Measurements from ENCODE around the gene RPL28.
"Not testable (repeated sequence)": the region's sequence is repeated elsewhere in the genome, so short reads cannot be mapped to it uniquely, and the experiment has no call there.

The RPL28 gene

DNA sequence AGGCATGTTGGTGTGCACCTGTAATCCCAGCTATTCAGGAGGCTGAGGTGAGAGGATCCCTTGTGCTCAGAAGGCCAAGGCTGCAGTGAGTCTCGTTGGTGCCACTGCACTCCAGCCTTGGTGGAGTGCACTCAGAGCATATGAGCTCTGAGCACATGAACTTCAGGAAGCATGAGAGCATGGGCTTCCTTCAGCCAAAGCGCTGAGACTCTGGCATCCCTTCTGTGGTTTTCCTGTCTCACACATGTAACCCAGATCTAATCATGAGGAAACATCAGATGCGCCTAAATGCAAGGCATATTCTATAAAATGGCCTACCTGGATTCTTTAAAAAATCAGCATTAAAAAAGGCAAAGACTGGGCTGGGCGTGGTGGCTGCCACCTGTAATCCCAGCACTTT lies 35.5 kb downstream of the RPL28 start:
- H3K27me3 Mint-ChIP-seq: peaks cover 21 to 39% of the 10 kb centered on the region in 2 donors
- peaks cover 7 to 11% of the 10 kb centered on the region in 2 donors for H3K4me1 Mint-ChIP-seq (ENCODE audit: low read depth in 2 of 2)
- peak overlapping the region; percentile 72 for H3K4me3 Mint-ChIP-seq
- ATAC-seq (replicated peaks) (peak; percentile 98), DNase-seq (peak in 2 of 3 experiments; percentile 38 to 39)
- H3K36me3 Mint-ChIP-seq (ENCODE audit: insufficient read depth); H3K9me3 Mint-ChIP-seq: not testable (repeated sequence)
- H3K27ac Mint-ChIP-seq: peak overlapping the region; percentile 75 to 90

DNA sequence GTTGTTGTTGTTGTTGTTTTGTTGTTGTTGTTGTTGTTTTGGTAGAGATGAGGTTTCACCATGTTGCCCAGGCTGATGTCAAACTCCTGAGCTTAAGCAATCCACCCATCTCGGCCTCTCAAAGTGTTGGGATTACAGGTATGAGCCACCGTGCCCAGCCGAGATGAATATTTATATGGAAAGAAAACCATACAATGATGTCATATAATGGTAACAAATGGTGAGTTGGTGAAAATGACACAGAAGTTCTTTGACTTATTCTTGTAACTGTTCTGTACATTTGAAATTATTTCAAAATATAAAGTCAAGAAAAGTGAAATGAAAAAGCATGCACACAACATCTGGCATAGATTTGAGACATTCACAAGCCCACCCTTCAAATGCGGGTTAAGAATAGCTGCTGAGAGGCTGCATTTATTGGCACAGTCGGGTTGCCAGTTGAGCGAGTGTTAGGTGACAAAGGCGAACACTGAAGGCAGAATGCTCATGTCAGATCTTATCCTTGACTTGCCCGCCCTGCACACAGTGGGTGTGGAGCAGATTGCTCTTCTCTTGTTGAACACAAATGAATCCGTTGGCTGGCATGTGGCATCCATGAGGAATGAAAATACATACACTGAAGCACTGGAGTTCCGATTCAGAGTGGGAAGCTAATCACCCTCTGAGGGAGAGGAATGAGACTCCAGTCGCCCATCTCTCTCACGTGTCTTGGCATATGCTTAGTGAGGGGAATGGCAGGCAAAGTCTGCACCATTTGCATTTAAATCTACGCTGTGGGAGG lies 37.7 kb downstream of the RPL28 start:
- no peak for ATAC-seq (replicated peaks)

DNA sequence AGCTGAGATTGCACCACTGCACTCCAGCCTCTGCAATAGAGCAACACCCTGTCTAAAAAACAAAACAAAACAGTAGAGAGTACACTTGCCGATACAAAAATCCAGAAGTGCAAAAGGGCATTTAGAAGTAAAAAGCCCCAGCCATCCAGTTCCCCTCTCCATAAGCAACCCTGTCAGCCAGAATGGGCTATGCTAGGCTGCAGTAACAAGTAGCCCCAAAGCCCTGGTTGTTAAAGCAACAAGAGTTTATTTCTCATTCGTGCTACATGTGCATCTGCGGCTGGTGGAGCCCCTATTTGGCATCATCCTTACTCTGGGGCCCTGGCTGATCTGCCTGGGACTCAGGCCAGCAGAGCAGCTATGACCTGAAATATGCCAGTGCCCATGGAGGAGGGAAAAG lies 38.8 kb downstream of the RPL28 start:
- peaks cover 7% of the 10 kb centered on the region in 2 donors for H3K4me1 Mint-ChIP-seq (ENCODE audit: low read depth in 2 of 2)
- no peak for ATAC-seq (replicated peaks)
- no peaks in the 10 kb centered on the region for H3K9me3 Mint-ChIP-seq
- peaks cover 27 to 56% of the 10 kb centered on the region in 2 donors for H3K27me3 Mint-ChIP-seq
- H3K4me3 Mint-ChIP-seq: no peak overlapping the region
- no peak for DNase-seq
- H3K27ac Mint-ChIP-seq: no peak overlapping the region
- peaks cover 4% of the 10 kb centered on the region for H3K36me3 Mint-ChIP-seq (ENCODE audit: insufficient read depth)

More for the DNA sequence above, 37.7 kb downstream of the RPL28 start:
- no peak for DNase-seq
- H3K27me3 Mint-ChIP-seq: peaks cover 19 to 49% of the 10 kb centered on the region in 2 donors
- peaks cover 7 to 8% of the 10 kb centered on the region in 2 donors for H3K4me1 Mint-ChIP-seq (ENCODE audit: low read depth in 2 of 2)
- no peak overlapping the region for H3K4me3 Mint-ChIP-seq
- H3K27ac Mint-ChIP-seq: no peak overlapping the region
- no peaks in the 10 kb centered on the region for H3K9me3 Mint-ChIP-seq
- H3K36me3 Mint-ChIP-seq (ENCODE audit: insufficient read depth): peaks cover 4% of the 10 kb centered on the region

DNA sequence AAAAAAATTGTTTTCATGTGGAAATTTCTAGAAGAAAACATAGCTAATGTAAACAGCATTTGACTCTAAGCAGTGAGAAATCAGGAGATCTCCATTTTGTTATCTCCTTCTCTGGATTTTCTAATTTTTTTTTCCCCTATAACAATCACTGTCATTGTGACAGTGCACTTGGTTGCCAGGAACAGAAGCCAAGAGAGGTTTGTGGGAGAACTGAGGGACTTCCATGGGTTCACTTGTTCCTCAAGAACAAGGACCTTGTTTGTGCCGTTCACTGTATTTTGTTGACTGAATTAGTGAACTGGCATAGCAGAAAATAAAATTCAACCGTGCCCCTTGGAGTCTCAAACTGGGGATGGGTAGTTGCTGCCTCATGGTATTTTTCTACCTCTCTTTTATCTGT lies 40.3 kb downstream of the RPL28 start:
- H3K27ac Mint-ChIP-seq: no peak overlapping the region
- H3K36me3 Mint-ChIP-seq (ENCODE audit: insufficient read depth): peaks cover 4% of the 10 kb centered on the region
- peaks cover 7% of the 10 kb centered on the region in 2 donors for H3K4me1 Mint-ChIP-seq (ENCODE audit: low read depth in 2 of 2)
- DNase-seq: no peak
- H3K4me3 Mint-ChIP-seq: no peak overlapping the region
- ATAC-seq (replicated peaks): no peak
- H3K27me3 Mint-ChIP-seq: peaks cover 39 to 63% of the 10 kb centered on the region in 2 donors
- H3K9me3 Mint-ChIP-seq: no peaks in the 10 kb centered on the region

DNA sequence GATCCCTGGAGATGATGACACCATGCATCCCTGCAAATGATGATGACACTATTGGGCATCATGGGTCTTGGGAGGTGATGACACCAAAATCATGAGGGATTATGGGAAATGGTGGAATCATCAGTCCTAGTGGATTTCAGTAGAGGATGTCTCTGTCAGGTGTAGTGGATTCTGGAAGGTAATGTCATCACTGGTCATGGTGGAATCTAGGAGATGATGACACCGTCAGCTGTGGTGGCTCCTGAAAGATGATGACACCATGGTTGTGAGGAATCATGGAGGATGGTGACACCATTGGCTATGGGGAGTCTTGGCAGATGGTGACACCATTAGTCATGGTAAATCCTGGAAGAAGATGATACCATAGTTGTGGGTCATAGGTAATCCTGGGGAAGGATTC lies 45.5 kb downstream of the RPL28 start:
- no peaks in the 10 kb centered on the region for H3K4me1 Mint-ChIP-seq (ENCODE audit: low read depth in 2 of 2)
- H3K27ac Mint-ChIP-seq: no peak overlapping the region
- no peaks in the 10 kb centered on the region for H3K9me3 Mint-ChIP-seq
- DNase-seq (no peak), ATAC-seq (replicated peaks) (no peak)
- no peaks in the 10 kb centered on the region for H3K36me3 Mint-ChIP-seq (ENCODE audit: insufficient read depth)
- H3K27me3 Mint-ChIP-seq: peaks cover 28 to 61% of the 10 kb centered on the region in 2 donors
- no peak overlapping the region for H3K4me3 Mint-ChIP-seq

DNA sequence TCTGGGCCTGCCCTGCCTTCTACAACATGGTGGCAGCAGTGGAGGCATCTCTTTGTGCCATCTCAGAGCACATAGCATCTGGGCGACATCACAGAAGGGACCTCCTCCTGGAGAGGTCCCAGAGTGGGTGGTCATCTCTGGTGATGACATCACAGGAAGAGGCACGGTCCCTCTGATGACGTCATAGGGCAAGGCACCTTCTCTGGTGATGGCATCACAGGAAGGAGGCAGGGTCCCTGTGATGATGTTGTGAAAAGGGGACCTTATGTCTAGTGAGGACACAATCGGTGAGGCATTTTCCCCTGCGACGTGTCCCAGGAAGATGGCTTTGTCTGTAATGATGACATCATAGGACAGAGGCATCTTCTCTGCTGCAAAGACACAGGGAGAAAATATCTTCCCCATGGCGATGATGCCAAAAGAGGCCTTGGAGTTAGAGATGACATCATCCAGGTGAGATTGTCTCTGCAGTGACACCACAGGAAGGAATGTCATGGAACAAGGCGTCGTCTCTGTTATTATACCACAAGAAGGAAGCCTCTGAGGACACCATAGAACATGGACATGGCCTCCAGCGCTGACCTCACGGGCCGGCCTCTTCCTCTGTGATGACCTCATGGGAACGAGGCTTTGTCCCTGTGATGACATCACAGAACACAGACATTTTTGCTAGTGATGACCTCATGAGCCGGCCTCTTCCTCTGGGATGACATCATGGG lies 46.7 kb downstream of the RPL28 start:
- Mint-ChIP-seq H3K36me3 (ENCODE audit: insufficient read depth) (no peaks in the 10 kb centered on the region), H3K9me3 (no peaks in the 10 kb centered on the region), H3K4me3 (no peak overlapping the region), H3K27me3 (peaks cover 38 to 67% of the 10 kb centered on the region in 2 donors), H3K27ac (no peak overlapping the region), H3K4me1 (ENCODE audit: low read depth in 2 of 2) (peaks cover 0 to 5% of the 10 kb centered on the region in 2 donors)
- no peak for ATAC-seq (replicated peaks)
- DNase-seq: no peak

DNA sequence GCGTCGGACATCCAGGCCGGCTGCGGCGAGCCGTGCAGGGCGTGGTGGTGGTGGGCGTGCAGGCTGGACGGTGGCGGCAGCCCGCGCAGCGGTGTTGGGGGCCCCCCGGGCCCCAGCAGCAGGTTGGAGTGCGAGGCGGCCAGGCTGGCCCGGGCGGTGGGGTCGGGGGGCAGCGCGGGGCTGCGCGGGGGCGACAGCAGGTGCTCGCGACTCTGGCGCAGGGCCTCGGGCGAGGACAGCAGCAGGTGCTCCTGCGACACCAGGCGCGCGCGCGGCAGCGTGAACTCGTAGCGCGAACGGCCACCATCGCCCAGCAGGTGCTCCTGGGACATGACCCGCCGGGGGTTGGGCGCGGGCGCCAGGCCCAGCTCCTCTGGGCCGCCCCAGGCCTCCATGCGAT lies 47.6 kb downstream of the RPL28 start:
- Mint-ChIP-seq H3K27ac (no peak overlapping the region), H3K27me3 (peaks cover 41 to 67% of the 10 kb centered on the region in 2 donors), H3K4me3 (no peak overlapping the region), H3K4me1 (ENCODE audit: low read depth in 2 of 2) (peaks cover 0 to 5% of the 10 kb centered on the region in 2 donors), H3K9me3 (no peaks in the 10 kb centered on the region), H3K36me3 (ENCODE audit: insufficient read depth) (no peaks in the 10 kb centered on the region)
- no peak for ATAC-seq (replicated peaks)
- no peak for DNase-seq

DNA sequence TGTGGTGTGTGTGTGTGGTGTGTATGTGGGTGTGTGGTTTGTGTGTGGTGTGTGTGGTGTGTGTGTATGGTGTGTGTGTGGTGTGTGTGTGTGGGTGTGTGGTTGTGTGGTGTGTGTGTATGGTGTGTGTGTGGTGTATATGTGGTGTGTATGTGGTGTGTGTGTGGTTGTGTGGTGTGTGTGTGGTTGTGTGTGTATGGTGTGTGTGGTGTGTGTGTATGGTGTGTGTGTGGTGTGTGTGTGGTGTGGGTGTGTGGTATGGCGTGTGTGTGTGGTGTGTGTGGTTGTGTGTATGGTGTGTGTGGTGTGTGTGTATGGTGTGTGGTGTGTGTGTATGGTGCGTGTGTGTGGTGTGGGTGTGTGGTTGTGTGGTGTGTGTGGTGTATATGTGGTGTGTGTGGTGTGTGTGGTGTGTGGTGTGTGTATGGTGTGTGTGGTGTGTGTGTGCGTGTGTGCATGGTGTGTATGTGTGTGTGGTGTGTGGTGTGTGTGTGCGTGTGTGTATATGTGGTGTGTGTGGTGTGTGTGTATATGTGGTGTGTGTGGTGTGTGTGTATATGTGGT lies 48.7 kb downstream of the RPL28 start:
- Mint-ChIP-seq H3K36me3 (ENCODE audit: insufficient read depth) (peaks cover 3% of the 10 kb centered on the region), H3K27ac (no peak overlapping the region), H3K4me3 (no peak overlapping the region), H3K27me3 (peaks cover 43 to 67% of the 10 kb centered on the region in 2 donors), H3K4me1 (ENCODE audit: low read depth in 2 of 2) (peaks cover 0 to 5% of the 10 kb centered on the region in 2 donors), H3K9me3 (no peaks in the 10 kb centered on the region)
- DNase-seq (no peak), ATAC-seq (replicated peaks) (no peak)

DNA sequence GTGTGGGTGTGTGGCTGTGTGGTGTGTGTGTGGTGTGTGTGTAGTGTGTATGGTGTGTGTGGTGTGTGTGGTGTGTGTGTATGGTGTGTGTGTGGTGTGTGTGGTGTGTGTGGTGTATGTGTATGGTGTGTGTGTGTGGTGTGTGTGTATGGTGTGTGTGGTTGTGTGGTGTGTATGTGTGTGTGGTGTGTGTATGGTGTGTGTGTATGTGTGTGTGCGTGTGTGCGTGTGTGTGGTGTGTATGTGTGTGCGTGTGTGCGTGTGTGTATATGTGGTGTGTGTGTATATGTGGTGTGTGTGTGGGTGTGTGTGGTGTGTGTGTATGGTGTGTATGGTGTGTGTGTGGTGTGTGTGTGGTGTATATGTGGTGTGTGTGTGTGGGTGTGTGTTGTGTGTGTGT lies 49.3 kb downstream of the RPL28 start:
- H3K27me3 Mint-ChIP-seq: peaks cover 43 to 67% of the 10 kb centered on the region in 2 donors

DNA sequence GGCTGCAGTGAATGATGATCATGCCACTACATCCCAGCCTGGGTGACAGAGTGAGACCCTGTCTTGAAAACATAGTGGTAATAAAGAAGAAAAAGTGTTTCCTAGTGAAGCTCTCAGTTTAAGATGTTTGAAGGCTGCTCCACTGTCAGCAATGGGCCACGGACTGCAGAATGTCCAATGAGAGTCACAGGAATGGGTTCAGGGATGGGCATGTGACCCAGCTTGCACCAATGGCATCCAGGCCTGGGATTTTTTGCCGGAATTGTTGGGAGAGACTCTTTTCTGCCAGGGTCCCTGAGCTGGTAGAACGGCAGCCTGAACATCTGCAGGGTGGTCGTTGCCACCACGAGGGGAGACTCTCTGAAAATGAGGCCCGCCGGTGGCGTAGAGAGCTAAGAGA lies 51.1 kb downstream of the RPL28 start:
- DNase-seq: no peak
- Mint-ChIP-seq H3K4me1 (ENCODE audit: low read depth in 2 of 2) (peaks cover 11 to 16% of the 10 kb centered on the region in 2 donors), H3K27me3 (peaks cover 47 to 67% of the 10 kb centered on the region in 2 donors), H3K27ac (no peak overlapping the region), H3K4me3 (no peak overlapping the region), H3K9me3 (no peaks in the 10 kb centered on the region), H3K36me3 (ENCODE audit: insufficient read depth) (peaks cover 3% of the 10 kb centered on the region)
- no peak for ATAC-seq (replicated peaks)

More for the DNA sequence above, 49.3 kb downstream of the RPL28 start:
- peaks cover under 1 to 5% of the 10 kb centered on the region in 2 donors for H3K4me1 Mint-ChIP-seq (ENCODE audit: low read depth in 2 of 2)
- no peak overlapping the region for H3K4me3 Mint-ChIP-seq
- no peak for ATAC-seq (replicated peaks)
- H3K9me3 Mint-ChIP-seq: no peaks in the 10 kb centered on the region
- H3K36me3 Mint-ChIP-seq (ENCODE audit: insufficient read depth): peaks cover 3% of the 10 kb centered on the region
- no peak for DNase-seq
- H3K27ac Mint-ChIP-seq: no peak overlapping the region

DNA sequence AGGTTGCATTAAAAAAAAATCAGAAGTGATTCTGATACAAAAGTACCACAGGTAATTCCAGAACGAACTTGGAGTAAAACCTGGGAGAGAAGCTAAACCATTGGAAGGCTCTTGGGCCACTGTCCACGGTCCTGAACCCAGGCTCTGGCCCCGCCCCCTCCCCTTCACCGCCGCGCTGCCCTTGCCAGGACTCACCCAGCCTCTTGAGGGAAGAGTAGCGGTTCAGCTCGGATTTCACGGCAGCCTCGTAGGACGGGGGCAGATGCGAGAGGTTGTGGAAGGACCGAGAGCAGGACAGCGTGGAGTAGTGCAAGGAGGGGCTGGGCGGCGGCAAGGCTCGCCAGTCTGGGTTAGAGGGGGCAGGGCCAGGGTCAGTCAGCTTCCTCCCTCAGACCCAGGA lies 51.7 kb downstream of the RPL28 start:
- peaks cover 11 to 16% of the 10 kb centered on the region in 2 donors for H3K4me1 Mint-ChIP-seq (ENCODE audit: low read depth in 2 of 2)
- ATAC-seq (replicated peaks): no peak
- H3K4me3 Mint-ChIP-seq: no peak overlapping the region
- H3K27me3 Mint-ChIP-seq: peaks cover 47 to 63% of the 10 kb centered on the region in 2 donors
- H3K36me3 Mint-ChIP-seq (ENCODE audit: insufficient read depth): peaks cover 3% of the 10 kb centered on the region
- no peaks in the 10 kb centered on the region for H3K9me3 Mint-ChIP-seq
- no peak for DNase-seq
- no peak overlapping the region for H3K27ac Mint-ChIP-seq

DNA sequence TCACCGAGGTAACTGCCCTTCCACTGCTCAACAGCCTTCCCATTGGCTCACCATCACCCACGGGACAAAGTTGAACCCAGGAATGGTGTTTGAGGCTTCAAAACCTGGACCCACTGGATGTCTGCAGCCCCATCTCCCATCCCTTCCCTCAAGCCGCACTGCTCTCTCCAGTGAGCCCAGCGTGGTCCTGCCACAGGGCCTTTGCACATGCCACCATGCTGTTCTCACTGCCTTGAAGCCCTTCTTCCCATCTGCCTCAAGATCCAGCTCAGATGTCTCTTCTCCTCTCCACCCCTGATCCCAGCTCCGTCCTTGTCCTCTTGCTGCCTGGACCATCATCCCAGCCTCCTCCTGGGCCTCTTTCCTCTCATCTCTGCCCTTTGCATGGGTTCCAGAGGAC lies 53.3 kb downstream of the RPL28 start:
- Mint-ChIP-seq H3K27me3 (peaks cover 62 to 74% of the 10 kb centered on the region in 2 donors), H3K4me1 (ENCODE audit: low read depth in 2 of 2) (peaks cover 15 to 16% of the 10 kb centered on the region in 2 donors), H3K27ac (no peak overlapping the region), H3K36me3 (ENCODE audit: insufficient read depth) (peaks cover 3% of the 10 kb centered on the region), H3K4me3 (no peak overlapping the region), H3K9me3 (no peaks in the 10 kb centered on the region)
- DNase-seq: no peak
- ATAC-seq (replicated peaks): no peak

DNA sequence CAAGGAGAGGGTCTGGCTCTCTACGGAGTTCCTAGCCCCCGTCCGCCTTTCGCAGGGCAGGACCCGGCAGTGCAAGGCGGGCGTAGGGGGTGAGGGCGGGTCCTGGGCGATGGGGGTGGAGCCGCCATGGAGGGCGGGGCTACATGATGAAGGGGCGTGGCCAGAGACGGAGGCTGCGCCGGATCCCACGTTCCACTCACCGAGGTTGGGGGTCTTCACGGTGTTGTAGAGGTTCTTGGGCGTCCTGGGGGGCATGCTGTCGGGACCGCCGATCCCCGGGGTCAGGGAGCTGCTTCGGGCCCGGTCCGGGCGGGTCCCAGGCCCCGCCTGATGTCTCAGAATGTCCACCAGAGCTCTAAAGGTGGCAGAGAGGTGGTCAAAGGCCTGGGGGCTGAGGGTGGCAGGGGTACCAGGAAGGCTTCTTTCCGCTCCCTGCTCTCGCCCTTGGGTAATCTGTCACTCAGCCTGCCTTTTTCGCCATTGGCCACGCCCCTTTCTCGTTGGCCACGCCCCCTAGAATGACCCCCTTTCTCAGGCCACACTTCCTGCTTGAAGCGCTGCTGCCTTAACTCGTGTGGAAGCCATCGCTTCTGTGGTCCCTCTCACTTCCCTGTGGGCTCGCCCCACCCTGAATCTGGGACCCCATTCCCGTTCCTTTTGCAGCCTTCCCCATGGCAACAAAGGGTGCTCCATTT lies 54.8 kb downstream of the RPL28 start:
- ATAC-seq (replicated peaks): peak; percentile 38
- H3K27me3 Mint-ChIP-seq: peaks cover 77 to 87% of the 10 kb centered on the region in 2 donors
- H3K4me3 Mint-ChIP-seq: peak overlapping the region in 1 of 2 donors; percentile 13
- H3K4me1 Mint-ChIP-seq (ENCODE audit: low read depth in 2 of 2): peaks cover 15 to 16% of the 10 kb centered on the region in 2 donors
- peaks cover 3% of the 10 kb centered on the region for H3K36me3 Mint-ChIP-seq (ENCODE audit: insufficient read depth)
- H3K9me3 Mint-ChIP-seq: no peaks in the 10 kb centered on the region
- DNase-seq: no peak
- no peak overlapping the region for H3K27ac Mint-ChIP-seq
